Subcutaneous abdominal adipose tissue (tissue), 5 donors: ENCODE data around the gene MGMT.
A peak's percentile ranks its signal among the peaks of the same experiment; 100 is the strongest.

ENCODE experiments used
- H3K27ac ChIP-seq: one replicate; pipeline ENCODE4 v1.7.0; 2013; ENCODE audit warnings: low read depth, mild to moderate bottlenecking, inconsistent platforms, low read length, moderate library complexity
- H3K27me3 ChIP-seq, 5 donors: one replicate each; pipeline ENCODE4 v1.7.0; 2013; ENCODE audit warnings: low read length in 5 of 5, inconsistent platforms in 1 of 5; ENCODE audit not compliant: control insufficient read depth in 5 of 5, insufficient read depth in 4 of 5
- H3K36me3 ChIP-seq, 5 donors: one replicate each; pipeline ENCODE4 v1.7.0; 2013; ENCODE audit warnings: low read length in 5 of 5; ENCODE audit not compliant: control insufficient read depth in 5 of 5, insufficient read depth in 5 of 5
- H3K4me1 ChIP-seq, 5 donors: one replicate each; pipeline ENCODE4 v1.7.0; 2013; ENCODE audit warnings: low read length in 5 of 5, mild to moderate bottlenecking in 3 of 5, moderate library complexity in 1 of 5; ENCODE audit not compliant: control insufficient read depth in 5 of 5, insufficient read depth in 5 of 5
- H3K4me3 ChIP-seq, 5 donors: one replicate each; pipeline ENCODE4 v1.7.0; 2013; ENCODE audit warnings: low read length in 5 of 5, low read depth in 1 of 5
- H3K9ac ChIP-seq, 5 donors: one replicate each; pipeline ENCODE4 v1.7.0; 2013; ENCODE audit warnings: low read length in 5 of 5, mild to moderate bottlenecking in 4 of 5, moderate library complexity in 3 of 5
- H3K9me3 ChIP-seq, 5 donors: one replicate each; pipeline ENCODE4 v1.7.0; 2013; ENCODE audit warnings: low read length in 5 of 5; ENCODE audit not compliant: control insufficient read depth in 5 of 5
- donor health status: healthy.
- donor health status: healthy.
- donor health status: healthy.
- donor health status: healthy.
- donor health status: healthy.

Gene MGMT

DNA sequence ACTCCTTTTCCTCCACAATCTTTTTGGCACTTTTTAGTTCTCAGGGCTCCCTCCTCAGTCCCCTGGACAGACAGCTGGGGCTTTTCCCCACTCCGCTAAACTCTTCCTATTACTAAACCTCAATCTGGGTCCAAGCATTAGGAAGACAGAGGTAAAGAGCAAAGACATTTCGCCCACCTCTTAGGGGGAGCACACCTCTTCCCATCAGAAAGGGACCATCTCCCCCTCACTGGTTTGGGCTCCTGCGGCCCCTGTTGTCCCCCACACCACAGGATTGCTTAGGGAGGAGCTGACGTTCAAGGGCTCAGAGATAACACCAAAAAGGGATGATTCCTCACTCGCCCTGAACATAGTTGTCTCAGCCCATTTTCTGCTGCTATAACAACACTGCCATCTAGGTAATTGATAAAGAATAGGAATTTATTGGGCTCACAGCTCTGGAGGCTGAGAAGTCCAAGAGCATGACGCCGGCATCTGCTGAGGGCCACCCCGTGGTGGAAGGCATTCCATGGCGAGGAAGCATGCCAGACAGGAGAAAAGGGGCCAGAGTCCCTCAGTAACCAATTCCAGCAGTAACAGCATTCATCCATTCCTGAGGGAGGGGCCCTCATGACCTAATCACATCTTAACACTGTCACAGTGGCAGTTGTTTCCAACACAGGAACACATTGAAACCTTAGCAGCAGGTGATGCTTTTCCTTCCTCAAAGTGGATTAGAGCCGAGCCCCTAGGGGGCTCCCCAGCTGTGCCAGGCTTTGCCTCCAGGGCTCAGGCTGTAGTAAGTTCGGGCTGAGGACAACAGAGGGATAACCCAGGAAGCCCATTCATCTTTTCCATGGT is 287.4 kb downstream of the MGMT start:
- Histone ChIP-seq H3K36me3 (peaks cover 0 to 5% (median 4%) of the 10 kb centered on the region in 5 donors), H3K9ac (no peak overlapping the region), H3K4me1 (peaks cover 0 to 9% (median 9%) of the 10 kb centered on the region in 5 donors), H3K9me3 (peaks cover 5 to 36% (median 14%) of the 10 kb centered on the region in 5 donors), H3K4me3 (no peak overlapping the region), H3K27ac (no peak overlapping the region), H3K27me3 (no peaks in the 10 kb centered on the region)

DNA sequence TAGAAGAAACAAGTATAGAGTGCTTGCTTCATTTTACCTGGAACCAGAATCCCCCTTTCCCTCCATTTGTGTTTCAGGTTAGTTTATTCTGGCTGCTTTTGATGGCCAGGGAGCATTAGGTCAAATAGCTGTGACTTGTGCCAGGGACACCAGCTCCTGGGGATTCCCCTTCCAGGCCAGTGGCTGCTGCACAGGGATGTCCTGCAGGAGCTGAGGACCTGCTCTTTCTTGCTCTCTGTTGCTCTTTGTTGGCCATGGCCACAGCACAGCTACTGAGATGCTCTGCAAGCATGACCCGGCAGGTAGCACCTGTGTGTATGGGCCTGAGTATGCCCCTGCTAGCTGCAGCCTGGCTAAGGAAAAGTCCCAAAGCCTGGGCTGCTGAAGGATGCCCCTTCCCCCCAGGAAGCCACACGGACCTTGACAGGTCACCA is 288.1 kb downstream of the MGMT start:
- H3K27me3 ChIP-seq = no peaks in the 10 kb centered on the region
- H3K27ac ChIP-seq = no peak overlapping the region
- H3K9me3 ChIP-seq = peaks cover 5 to 31% (median 12%) of the 10 kb centered on the region in 5 donors
- H3K4me3 ChIP-seq = peak overlapping the region in 1 of 5 donors; percentile 1
- H3K36me3 ChIP-seq = peaks cover 0 to 13% (median 11%) of the 10 kb centered on the region in 5 donors
- H3K9ac ChIP-seq = no peak overlapping the region
- peaks cover 0 to 9% (median 9%) of the 10 kb centered on the region in 5 donors for H3K4me1 ChIP-seq

GRCh38 chr10:129755621-129756020 is 288.6 kb downstream of the MGMT start:
- Histone ChIP-seq H3K9ac (no peak overlapping the region), H3K27me3 (no peaks in the 10 kb centered on the region), H3K27ac (no peak overlapping the region), H3K4me1 (peaks cover 0 to 9% (median 9%) of the 10 kb centered on the region in 5 donors), H3K36me3 (peaks cover 0 to 16% (median 13%) of the 10 kb centered on the region in 5 donors), H3K4me3 (no peak overlapping the region), H3K9me3 (peaks cover 5 to 27% (median 12%) of the 10 kb centered on the region in 5 donors)

- Histone ChIP-seq H3K27me3 (no peaks in the 10 kb centered on the region), H3K27ac (no peak overlapping the region), H3K36me3 (peaks cover 0 to 29% (median 19%) of the 10 kb centered on the region in 5 donors), H3K9me3 (peaks cover 5 to 20% (median 8%) of the 10 kb centered on the region in 5 donors), H3K9ac (peak overlapping the region in 4 of 5 donors; percentile 13 to 62 (median 36)), H3K4me1 (peaks cover 0 to 9% (median 9%) of the 10 kb centered on the region in 5 donors), H3K4me3 (peak overlapping the region; percentile 19 to 69 (median 59))
Observed at GRCh38 chr10:129756912-129757901, 290.2 kb downstream of the MGMT start.

DNA sequence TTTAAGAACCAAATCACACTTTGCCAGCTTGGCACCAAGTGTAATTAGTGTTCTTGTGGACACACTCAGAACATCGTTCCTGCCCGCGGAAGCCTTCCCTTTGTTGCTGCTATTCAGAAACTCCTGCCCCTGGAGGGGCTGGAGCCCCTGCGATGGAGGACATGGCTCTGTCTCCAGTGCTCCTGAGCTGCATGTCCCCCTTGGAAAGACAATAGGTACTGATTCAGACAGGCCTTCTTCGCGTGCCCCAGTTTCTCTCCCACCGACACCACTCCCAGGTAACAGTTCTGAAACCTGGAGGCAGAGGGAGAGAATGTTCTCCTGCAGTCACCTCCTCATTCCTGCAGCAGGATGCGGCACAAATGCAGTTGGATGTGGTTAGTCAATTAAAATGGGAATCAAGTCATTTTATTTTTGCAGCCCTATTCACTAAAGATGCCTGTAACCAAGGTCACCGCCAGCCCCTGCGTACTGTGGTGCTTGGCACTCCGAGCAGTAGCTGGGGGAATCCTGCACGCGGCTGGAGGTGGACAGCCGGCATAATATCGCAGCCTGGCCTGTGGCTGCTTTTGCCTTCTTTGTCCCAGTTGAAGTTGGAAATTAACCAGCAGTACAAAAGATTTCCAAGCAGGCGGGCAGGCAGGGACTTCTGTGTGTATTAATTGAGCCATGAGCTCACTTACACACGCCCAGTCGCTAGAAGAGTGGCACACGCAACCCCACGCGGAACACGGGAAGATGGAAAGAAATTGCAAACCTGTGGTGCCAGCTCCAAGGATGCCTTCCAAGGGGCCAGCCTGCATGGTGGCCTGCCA is 291.4 kb downstream of the MGMT start:
- Histone ChIP-seq H3K36me3 (peaks cover 0 to 33% (median 23%) of the 10 kb centered on the region in 5 donors), H3K9me3 (peaks cover 0 to 11% (median 8%) of the 10 kb centered on the region in 5 donors), H3K27ac (no peak overlapping the region), H3K9ac (no peak overlapping the region), H3K4me3 (no peak overlapping the region), H3K27me3 (no peaks in the 10 kb centered on the region), H3K4me1 (peaks cover 0 to 9% (median 9%) of the 10 kb centered on the region in 5 donors)

DNA sequence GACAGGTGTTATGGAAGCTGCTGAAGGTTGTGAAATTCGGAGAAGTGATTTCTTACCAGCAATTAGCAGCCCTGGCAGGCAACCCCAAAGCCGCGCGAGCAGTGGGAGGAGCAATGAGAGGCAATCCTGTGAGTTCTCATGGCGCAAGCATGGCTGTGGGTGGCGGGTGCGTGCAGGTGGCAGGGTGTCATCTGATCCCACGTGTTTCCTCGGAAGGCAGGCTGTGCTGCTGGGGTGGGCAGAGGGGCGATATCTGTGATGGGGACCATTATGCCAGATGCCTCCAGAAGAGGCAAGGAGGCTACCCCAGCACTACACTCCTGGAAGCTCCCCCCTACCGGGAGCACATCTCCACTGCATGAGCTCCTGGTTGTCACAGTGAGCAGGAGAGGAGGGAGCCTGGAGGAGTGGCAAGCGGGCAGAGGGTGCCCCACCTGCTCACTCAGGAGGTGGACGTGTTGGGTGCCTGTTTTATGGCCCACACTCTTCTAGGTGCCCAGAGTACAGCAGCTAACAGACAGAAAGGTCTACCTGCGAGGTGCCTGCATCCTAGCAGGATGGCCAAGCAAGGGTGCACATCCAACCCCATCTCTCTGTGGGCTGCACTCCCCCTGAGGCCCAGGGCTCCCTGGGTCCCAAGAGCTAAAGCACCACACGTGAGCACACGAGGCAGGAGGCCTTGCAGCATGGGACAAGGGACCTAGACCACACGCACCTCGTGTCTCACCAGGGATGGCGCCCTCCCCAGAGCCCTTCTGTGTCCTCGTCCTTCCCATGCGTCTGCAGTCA is 292.4 kb downstream of the MGMT start:
- H3K4me1 ChIP-seq = peaks cover 0 to 9% (median 9%) of the 10 kb centered on the region in 5 donors
- peaks cover 0 to 33% (median 23%) of the 10 kb centered on the region in 5 donors for H3K36me3 ChIP-seq
- no peaks in the 10 kb centered on the region for H3K27me3 ChIP-seq
- no peak overlapping the region for H3K4me3 ChIP-seq
- H3K27ac ChIP-seq = no peak overlapping the region
- peaks cover 0 to 6% (median 4%) of the 10 kb centered on the region in 5 donors for H3K9me3 ChIP-seq
- no peak overlapping the region for H3K9ac ChIP-seq

- H3K4me1 ChIP-seq = peaks cover 0 to 9% (median 9%) of the 10 kb centered on the region in 5 donors
- H3K9me3 ChIP-seq = peaks cover 0 to 3% (median 0%) of the 10 kb centered on the region in 5 donors
- no peak overlapping the region for H3K9ac ChIP-seq
- H3K36me3 ChIP-seq = peaks cover 0 to 33% (median 23%) of the 10 kb centered on the region in 5 donors
- no peaks in the 10 kb centered on the region for H3K27me3 ChIP-seq
- H3K4me3 ChIP-seq = no peak overlapping the region
- H3K27ac ChIP-seq = no peak overlapping the region
Observed at GRCh38 chr10:129760003-129760315, 292.9 kb downstream of the MGMT start.

DNA sequence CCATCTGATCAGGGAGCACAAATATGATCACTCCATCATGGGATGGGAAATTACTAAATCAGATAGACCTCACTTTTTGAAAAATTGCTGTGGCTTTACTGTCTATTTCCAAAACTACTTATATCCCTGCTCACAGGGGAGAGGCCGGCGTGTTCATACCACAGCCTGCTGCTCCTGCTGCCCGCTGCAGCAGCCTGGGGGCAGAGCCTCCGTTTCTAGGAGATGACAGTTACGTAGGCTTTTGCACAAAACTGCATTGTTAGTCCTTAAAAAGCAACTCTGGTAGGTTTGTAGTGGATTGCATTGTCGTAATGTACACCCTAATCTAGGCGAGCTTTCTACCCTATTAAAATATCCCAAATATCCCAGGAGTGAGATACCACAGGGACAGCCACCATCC is 293.4 kb downstream of the MGMT start:
- Histone ChIP-seq H3K9me3 (peaks cover 0 to 2% (median 0%) of the 10 kb centered on the region in 5 donors), H3K9ac (no peak overlapping the region), H3K27ac (no peak overlapping the region), H3K4me1 (peaks cover 0 to 9% (median 9%) of the 10 kb centered on the region in 5 donors), H3K27me3 (no peaks in the 10 kb centered on the region), H3K4me3 (no peak overlapping the region), H3K36me3 (peaks cover 0 to 33% (median 23%) of the 10 kb centered on the region in 5 donors)
